Choroid plexus epithelial cell (primary cell): ENCODE measurements around the gene FOXN3.

Experiments
- DNase-seq: peaks from one replicate; pipeline ENCODE4 v3.0.0-alpha.2; 2010; ENCODE audit warnings: low read depth
- H3K4me3 ChIP-seq: 2 replicates; pipeline ENCODE4 v1.5.1; 2011; ENCODE audit warnings: low read depth, mild to moderate bottlenecking, control low read depth, low read length, moderate library complexity
- CTCF ChIP-seq: conservative IDR thresholded peaks from 2 replicates; pipeline ENCODE4 v1.5.1; 2011; ENCODE audit warnings: low read depth, mild to moderate bottlenecking, control low read depth, inconsistent platforms, low read length, moderate library complexity

FOXN3 gene

GRCh38 chr14:89454996-89455395, 38.0 kb upstream of the FOXN3 start:
- DNase-seq: no peak
- no peak for TF ChIP-seq CTCF
- no peak overlapping the region for H3K4me3 ChIP-seq

GRCh38 chr14:89452281-89452680, 35.2 kb upstream of the FOXN3 start:
- no peak for DNase-seq

GRCh38 chr14:89451229-89451628, 34.2 kb upstream of the FOXN3 start:
- no peak for TF ChIP-seq CTCF
- no peak overlapping the region for H3K4me3 ChIP-seq
- DNase-seq: no peak

More at GRCh38 chr14:89452281-89452680, 35.2 kb upstream of the FOXN3 start:
- no peak for TF ChIP-seq CTCF
- no peak overlapping the region for H3K4me3 ChIP-seq

GRCh38 chr14:89447182-89447944, 30.3 kb upstream of the FOXN3 start:
- no peak for TF ChIP-seq CTCF
- no peak overlapping the region for H3K4me3 ChIP-seq
- DNase-seq: no peak

GRCh38 chr14:89445273-89445973, 28.4 kb upstream of the FOXN3 start:
- H3K4me3 ChIP-seq: no peak overlapping the region
- no peak for DNase-seq
- TF ChIP-seq CTCF: no peak

GRCh38 chr14:89444516-89445125, 27.6 kb upstream of the FOXN3 start:
- peak; percentile 43 for DNase-seq
- no peak overlapping the region for H3K4me3 ChIP-seq
- no peak for TF ChIP-seq CTCF
